Limb (tissue), 2 donors: ENCODE data around the gene LRRC40.
"Not testable (repeated sequence)": the region's sequence is repeated elsewhere in the genome, so short reads cannot be mapped to it uniquely, and the experiment has no call there.

Source experiments
- DNase-seq, 2 donors: peaks; one replicate each; pipeline ENCODE4 v3.0.0-alpha.2; 2016; ENCODE audit errors: extremely low spot score in 2 of 2

LRRC40 gene

GRCh38 chr1:70202173-70202758, 3.1 kb downstream of the LRRC40 start:
- DNase-seq: no peak

- no peak for DNase-seq
Measured at GRCh38 chr1:70200065-70200464, 5.3 kb downstream of the LRRC40 start.

GRCh38 chr1:70196333-70196732, 9.0 kb downstream of the LRRC40 start:
- DNase-seq: no peak

- no peak for DNase-seq
Measured at GRCh38 chr1:70195342-70195741, 10.0 kb downstream of the LRRC40 start.

- no peak for DNase-seq
Measured at GRCh38 chr1:70194601-70195000, 10.8 kb downstream of the LRRC40 start.

GRCh38 chr1:70192446-70192845, 12.9 kb downstream of the LRRC40 start:
- DNase-seq: not testable (repeated sequence)

GRCh38 chr1:70190180-70190579, 15.2 kb downstream of the LRRC40 start:
- DNase-seq: no peak

- no peak for DNase-seq
Measured at GRCh38 chr1:70188522-70188921, 16.9 kb downstream of the LRRC40 start.

- not testable (repeated sequence) for DNase-seq
Measured at GRCh38 chr1:70185181-70185580, 20.2 kb downstream of the LRRC40 start.

- no peak for DNase-seq
Measured at GRCh38 chr1:70171512-70171911, 33.9 kb downstream of the LRRC40 start.

GRCh38 chr1:70169018-70169839, 36.1 kb downstream of the LRRC40 start:
- no peak for DNase-seq

- no peak for DNase-seq
Measured at GRCh38 chr1:70168283-70168682, 37.1 kb downstream of the LRRC40 start.

- DNase-seq: no peak
Measured at GRCh38 chr1:70164350-70164749, 41.0 kb downstream of the LRRC40 start.

- DNase-seq: no peak
Measured at GRCh38 chr1:70156529-70157120, 48.8 kb downstream of the LRRC40 start.

- DNase-seq: no peak
Measured at GRCh38 chr1:70153739-70154138, 51.6 kb downstream of the LRRC40 start.

- no peak for DNase-seq
Measured at GRCh38 chr1:70150444-70150843, 54.9 kb downstream of the LRRC40 start.

GRCh38 chr1:70146488-70146887, 58.9 kb downstream of the LRRC40 start:
- no peak for DNase-seq

- DNase-seq: peak in 1 of 2 donors; percentile 56
Measured at GRCh38 chr1:70143048-70143659, 62.2 kb downstream of the LRRC40 start.

- peak in 1 of 2 donors; percentile 42 for DNase-seq
Measured at GRCh38 chr1:70142075-70142474, 63.3 kb downstream of the LRRC40 start.

GRCh38 chr1:70140894-70141293, 64.5 kb downstream of the LRRC40 start:
- no peak for DNase-seq

- peak in 1 of 2 donors; percentile 85 for DNase-seq
Measured at GRCh38 chr1:70140343-70140742, 65.0 kb downstream of the LRRC40 start.

GRCh38 chr1:70134148-70134547, 71.2 kb downstream of the LRRC40 start:
- no peak for DNase-seq
